ENCODE results near the gene CDH12.
A peak's percentile ranks its signal among the peaks of the same experiment; 100 is the strongest.
"Not testable (repeated sequence)": the region's sequence is repeated elsewhere in the genome, so short reads cannot be mapped to it uniquely, and the experiment has no call there.

The CDH12 gene

GRCh38 chr5:22651355-22651754 lies 201.8 kb downstream of the CDH12 start:
- FAIRE-seq (peak; percentile 11), DNase-seq (ENCODE audit: insufficient read length, low spot score) (no peak)
- no peak for TF ChIP-seq POLR2A (IDR thresholded peaks at IDR 0.05; ENCODE audit: low read depth, low read length)

- DNase-seq (ENCODE audit: insufficient read length, low spot score): no peak
- FAIRE-seq: peak; percentile 57
- no peak for TF ChIP-seq POLR2A (IDR thresholded peaks at IDR 0.05; ENCODE audit: low read depth, low read length)
These were observed 202.6 kb downstream of the CDH12 start for GRCh38 chr5:22650511-22650910.

GRCh38 chr5:22649074-22649473 lies 204.1 kb downstream of the CDH12 start:
- DNase-seq (ENCODE audit: insufficient read length, low spot score): no peak

GRCh38 chr5:22644859-22645258 lies 208.3 kb downstream of the CDH12 start:
- FAIRE-seq (no peak), DNase-seq (ENCODE audit: insufficient read length, low spot score) (no peak)
- no peak for TF ChIP-seq POLR2A (IDR thresholded peaks at IDR 0.05; ENCODE audit: low read depth, low read length)

More at GRCh38 chr5:22649074-22649473, 204.1 kb downstream of the CDH12 start:
- TF ChIP-seq POLR2A (IDR thresholded peaks at IDR 0.05; ENCODE audit: low read depth, low read length): no peak
- peak; percentile 94 for FAIRE-seq

- no peak for DNase-seq (ENCODE audit: insufficient read length, low spot score)
- no peak for FAIRE-seq
- TF ChIP-seq POLR2A (IDR thresholded peaks at IDR 0.05; ENCODE audit: low read depth, low read length): no peak
These were observed 209.8 kb downstream of the CDH12 start for GRCh38 chr5:22643356-22643755.

GRCh38 chr5:22631683-22632082 lies 221.5 kb downstream of the CDH12 start:
- FAIRE-seq: no peak
- no peak for DNase-seq (ENCODE audit: insufficient read length, low spot score)
- no peak for TF ChIP-seq POLR2A (IDR thresholded peaks at IDR 0.05; ENCODE audit: low read depth, low read length)

GRCh38 chr5:22627029-22627428 lies 226.1 kb downstream of the CDH12 start:
- no peak for TF ChIP-seq POLR2A (IDR thresholded peaks at IDR 0.05; ENCODE audit: low read depth, low read length)
- FAIRE-seq: peak; percentile 41
- DNase-seq (ENCODE audit: insufficient read length, low spot score): no peak

- DNase-seq (ENCODE audit: insufficient read length, low spot score) (no peak), FAIRE-seq (no peak)
- TF ChIP-seq POLR2A (IDR thresholded peaks at IDR 0.05; ENCODE audit: low read depth, low read length): no peak
These were observed 227.7 kb downstream of the CDH12 start for GRCh38 chr5:22625451-22625850.

GRCh38 chr5:22621084-22621483 lies 232.1 kb downstream of the CDH12 start:
- TF ChIP-seq POLR2A (IDR thresholded peaks at IDR 0.05; ENCODE audit: low read depth, low read length): no peak

GRCh38 chr5:22615964-22616363 lies 237.2 kb downstream of the CDH12 start:
- TF ChIP-seq POLR2A (IDR thresholded peaks at IDR 0.05; ENCODE audit: low read depth, low read length): no peak
- DNase-seq (ENCODE audit: insufficient read length, low spot score) (no peak), FAIRE-seq (peak; percentile 68)

More at GRCh38 chr5:22621084-22621483, 232.1 kb downstream of the CDH12 start:
- peak; percentile 64 for FAIRE-seq
- DNase-seq (ENCODE audit: insufficient read length, low spot score): no peak

- peak; percentile 36 for FAIRE-seq
- DNase-seq (ENCODE audit: insufficient read length, low spot score): no peak
- TF ChIP-seq POLR2A (IDR thresholded peaks at IDR 0.05; ENCODE audit: low read depth, low read length): no peak
These were observed 238.6 kb downstream of the CDH12 start for GRCh38 chr5:22614486-22615094.

GRCh38 chr5:22612928-22613327 lies 240.2 kb downstream of the CDH12 start:
- FAIRE-seq (peak; percentile 83), DNase-seq (ENCODE audit: insufficient read length, low spot score) (no peak)
- TF ChIP-seq POLR2A (IDR thresholded peaks at IDR 0.05; ENCODE audit: low read depth, low read length): no peak

- no peak for TF ChIP-seq POLR2A (IDR thresholded peaks at IDR 0.05; ENCODE audit: low read depth, low read length)
- FAIRE-seq (peak; percentile 38), DNase-seq (ENCODE audit: insufficient read length, low spot score) (no peak)
These were observed 241.8 kb downstream of the CDH12 start for GRCh38 chr5:22611327-22611726.

GRCh38 chr5:22607498-22607897 lies 245.6 kb downstream of the CDH12 start:
- FAIRE-seq; DNase-seq (ENCODE audit: insufficient read length, low spot score): not testable (repeated sequence)

GRCh38 chr5:22605473-22605872 lies 247.7 kb downstream of the CDH12 start:
- TF ChIP-seq POLR2A (IDR thresholded peaks at IDR 0.05; ENCODE audit: low read depth, low read length): no peak
- no peak for FAIRE-seq
- no peak for DNase-seq (ENCODE audit: insufficient read length, low spot score)

GRCh38 chr5:22604711-22605110 lies 248.4 kb downstream of the CDH12 start:
- DNase-seq (ENCODE audit: insufficient read length, low spot score) (no peak), FAIRE-seq (no peak)
- no peak for TF ChIP-seq POLR2A (IDR thresholded peaks at IDR 0.05; ENCODE audit: low read depth, low read length)

Data from H54 (cell line).